ENCODE data around the gene SRCIN1.
"Not testable (repeated sequence)": the region's sequence is repeated elsewhere in the genome, so short reads cannot be mapped to it uniquely, and the experiment has no call there.

SRCIN1 gene

GRCh38 chr17:38632334-38632733 is 26.6 kb upstream of the SRCIN1 start:
- Histone ChIP-seq H3K79me2 (ENCODE audit: insufficient read depth, low read length) (no peaks in the 10 kb centered on the region), H3K4me3 (ENCODE audit: insufficient read depth, low read length, poor library complexity, severe bottlenecking) (no peak overlapping the region), H3K27ac (ENCODE audit: low read depth, low read length) (no peak overlapping the region), H3K9me3 (ENCODE audit: insufficient read depth, low read length) (no peaks in the 10 kb centered on the region), H4K20me1 (ENCODE audit: low read depth, low read length) (no peaks in the 10 kb centered on the region), H3K9me2 (replicated peaks; ENCODE audit: insufficient read depth, low read length) (no peaks in the 10 kb centered on the region), H3K9ac (ENCODE audit: low read length) (no peak overlapping the region), H2AFZ (ENCODE audit: low read depth, low read length, severe bottlenecking) (no peak overlapping the region), H3K36me3 (ENCODE audit: low read length) (no peaks in the 10 kb centered on the region), H3K4me2 (ENCODE audit: low read depth, low read length, poor library complexity, severe bottlenecking) (no peak overlapping the region), H3F3A (ENCODE audit: insufficient read depth) (no peaks in the 10 kb centered on the region), H3K27me3 (ENCODE audit: low read length) (no peaks in the 10 kb centered on the region)
- TF ChIP-seq CTCF (IDR thresholded peaks at IDR 0.05; ENCODE audit: insufficient read depth, low read length, poor library complexity, severe bottlenecking), result no peak
- no peak for TF ChIP-seq EZH2phosphoT487 (conservative IDR thresholded peaks at IDR 0.05; ENCODE audit: low read length)

DNA sequence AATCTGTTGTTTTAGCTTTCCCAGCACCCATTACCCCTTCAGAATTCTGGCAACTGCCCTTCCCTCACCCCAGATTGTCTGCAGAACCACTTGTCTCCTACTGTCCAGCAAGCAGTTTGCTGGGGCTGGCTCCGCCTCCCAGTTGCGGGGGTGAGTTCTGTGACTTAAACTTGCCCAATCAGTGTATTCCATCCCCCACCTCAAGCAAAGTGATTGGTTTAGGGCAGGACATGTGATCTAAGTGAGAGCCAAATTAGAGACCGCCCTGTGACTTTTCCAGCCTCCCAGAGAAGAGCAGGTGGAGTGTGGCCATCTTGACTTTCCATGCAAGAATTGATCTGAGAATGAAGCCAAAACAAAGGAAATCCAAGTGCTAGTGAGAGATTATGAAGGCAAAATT is 22.7 kb upstream of the SRCIN1 start:
- H2AFZ ChIP-seq (ENCODE audit: low read depth, low read length, severe bottlenecking), result no peak overlapping the region

DNA sequence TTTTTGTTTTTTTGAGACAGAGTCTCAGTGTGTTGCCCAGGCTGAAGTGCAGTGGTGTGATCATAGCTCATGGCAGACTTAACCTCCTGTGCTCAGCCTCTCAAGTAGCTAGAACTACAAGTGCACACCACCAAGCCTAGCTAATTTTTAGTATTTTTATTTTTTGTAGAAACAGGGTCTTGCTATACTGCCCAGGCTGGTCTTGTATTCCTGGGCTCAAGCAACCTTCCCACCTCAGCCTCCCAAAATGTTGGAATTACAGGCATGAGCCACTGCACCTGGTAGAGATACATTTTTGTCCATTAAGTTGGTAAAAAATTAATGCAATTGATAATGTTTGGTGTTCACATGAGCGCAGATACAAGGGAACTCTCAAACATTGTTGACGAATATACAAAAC is 22.2 kb upstream of the SRCIN1 start:
- H2AFZ ChIP-seq (ENCODE audit: low read depth, low read length, severe bottlenecking), result no peak overlapping the region
- no peaks in the 10 kb centered on the region for H3K36me3 ChIP-seq (ENCODE audit: low read length)
- no peak overlapping the region for H3K4me2 ChIP-seq (ENCODE audit: low read depth, low read length, poor library complexity, severe bottlenecking)
- no peaks in the 10 kb centered on the region for H3K79me2 ChIP-seq (ENCODE audit: insufficient read depth, low read length)
- no peaks in the 10 kb centered on the region for H3K9me3 ChIP-seq (ENCODE audit: insufficient read depth, low read length)
- no peak overlapping the region for H3K4me3 ChIP-seq (ENCODE audit: insufficient read depth, low read length, poor library complexity, severe bottlenecking)
- no peak overlapping the region for H3K9ac ChIP-seq (ENCODE audit: low read length)
- TF ChIP-seq CTCF (IDR thresholded peaks at IDR 0.05; ENCODE audit: insufficient read depth, low read length, poor library complexity, severe bottlenecking), result no peak
- no peak for TF ChIP-seq EZH2phosphoT487 (conservative IDR thresholded peaks at IDR 0.05; ENCODE audit: low read length)
- no peak overlapping the region for H3K27ac ChIP-seq (ENCODE audit: low read depth, low read length)
- no peaks in the 10 kb centered on the region for H3K9me2 ChIP-seq (replicated peaks; ENCODE audit: insufficient read depth, low read length)
- H3K27me3 ChIP-seq (ENCODE audit: low read length), result peaks cover 3% of the 10 kb centered on the region; the same call in 1 of the 2 replicates
- peaks cover 3% of the 10 kb centered on the region; the same call in 1 of the 2 replicates for H3F3A ChIP-seq (ENCODE audit: insufficient read depth)
- H4K20me1 ChIP-seq (ENCODE audit: low read depth, low read length), result no peaks in the 10 kb centered on the region

More for the DNA sequence above, 22.7 kb upstream of the SRCIN1 start:
- H3K4me3 ChIP-seq (ENCODE audit: insufficient read depth, low read length, poor library complexity, severe bottlenecking), result no peak overlapping the region
- no peak overlapping the region for H3K27ac ChIP-seq (ENCODE audit: low read depth, low read length)
- H3K9me3 ChIP-seq (ENCODE audit: insufficient read depth, low read length), result no peaks in the 10 kb centered on the region
- TF ChIP-seq EZH2phosphoT487 (conservative IDR thresholded peaks at IDR 0.05; ENCODE audit: low read length), result no peak
- no peak for TF ChIP-seq CTCF (IDR thresholded peaks at IDR 0.05; ENCODE audit: insufficient read depth, low read length, poor library complexity, severe bottlenecking)
- H3K9me2 ChIP-seq (replicated peaks; ENCODE audit: insufficient read depth, low read length), result no peaks in the 10 kb centered on the region
- no peaks in the 10 kb centered on the region for H4K20me1 ChIP-seq (ENCODE audit: low read depth, low read length)
- no peak overlapping the region for H3K4me2 ChIP-seq (ENCODE audit: low read depth, low read length, poor library complexity, severe bottlenecking)
- peaks cover 3% of the 10 kb centered on the region; the same call in 1 of the 2 replicates for H3F3A ChIP-seq (ENCODE audit: insufficient read depth)
- no peaks in the 10 kb centered on the region for H3K79me2 ChIP-seq (ENCODE audit: insufficient read depth, low read length)
- H3K9ac ChIP-seq (ENCODE audit: low read length), result no peak overlapping the region
- H3K27me3 ChIP-seq (ENCODE audit: low read length), result peaks cover 3% of the 10 kb centered on the region; the same call in 1 of the 2 replicates
- no peaks in the 10 kb centered on the region for H3K36me3 ChIP-seq (ENCODE audit: low read length)

GRCh38 chr17:38626606-38627226 is 21.0 kb upstream of the SRCIN1 start:
- not testable (repeated sequence) for H3F3A ChIP-seq (ENCODE audit: insufficient read depth); H3K9me2 ChIP-seq (replicated peaks; ENCODE audit: insufficient read depth, low read length); H3K79me2 ChIP-seq (ENCODE audit: insufficient read depth, low read length); H3K27ac ChIP-seq (ENCODE audit: low read depth, low read length); H3K9me3 ChIP-seq (ENCODE audit: insufficient read depth, low read length); H3K27me3 ChIP-seq (ENCODE audit: low read length); H3K4me3 ChIP-seq (ENCODE audit: insufficient read depth, low read length, poor library complexity, severe bottlenecking); H3K9ac ChIP-seq (ENCODE audit: low read length); H2AFZ ChIP-seq (ENCODE audit: low read depth, low read length, severe bottlenecking); H4K20me1 ChIP-seq (ENCODE audit: low read depth, low read length); H3K4me2 ChIP-seq (ENCODE audit: low read depth, low read length, poor library complexity, severe bottlenecking); H3K36me3 ChIP-seq (ENCODE audit: low read length)
